GM19043 (cell line): ENCODE measurements around the gene PIGO.

Experiments
- ATAC-seq: cut with Tn5 transposase; IDR thresholded peaks from one replicate; pipeline ENCODE4 v1.9.1; 2021; ENCODE audit warnings: low read depth; ENCODE audit not compliant: unreplicated experiment

PIGO gene

GRCh38 chr9:35107297-35108290 lies 11.2 kb upstream of the PIGO start:
- ATAC-seq = no peak

- ATAC-seq = no peak
These were observed 9.9 kb upstream of the PIGO start for GRCh38 chr9:35106343-35106730.

- no peak for ATAC-seq
These were observed 9.4 kb upstream of the PIGO start for GRCh38 chr9:35105571-35106342.

- no peak for ATAC-seq
These were observed 8.7 kb upstream of the PIGO start for GRCh38 chr9:35105126-35105525.

GRCh38 chr9:35104586-35104985 lies 8.2 kb upstream of the PIGO start:
- ATAC-seq = no peak

- no peak for ATAC-seq
These were observed 7.3 kb upstream of the PIGO start for GRCh38 chr9:35103660-35104191.

GRCh38 chr9:35102769-35103659 lies 6.6 kb upstream of the PIGO start, which contains the start of gene STOML2:
Gene STOML2, minus strand, starts transcription at chr9:35103131. Its CDS starts 37 bp downstream, at chr9:35103094.
- ATAC-seq = peak; percentile 98

GRCh38 chr9:35102465-35102768 lies 6.0 kb upstream of the PIGO start:
- ATAC-seq = no peak

- ATAC-seq = no peak
These were observed 1.2 kb upstream of the PIGO start for GRCh38 chr9:35097573-35097972.

- no peak for ATAC-seq
These were observed 4.9 kb downstream of the PIGO start for GRCh38 chr9:35091536-35091935.

GRCh38 chr9:35089434-35089833 lies 7.0 kb downstream of the PIGO start:
- no peak for ATAC-seq

- no peak for ATAC-seq
These were observed 11.3 kb downstream of the PIGO start for GRCh38 chr9:35085078-35085477.

- peak; percentile 86 for ATAC-seq
These were observed 16.7 kb downstream of the PIGO start, which contains the start of gene FANCG for GRCh38 chr9:35079426-35080341. Gene FANCG, minus strand, starts transcription at chr9:35079942. Its CDS starts 418 bp downstream, at chr9:35079524.

- no peak for ATAC-seq
These were observed 17.4 kb downstream of the PIGO start for GRCh38 chr9:35079041-35079425.

- ATAC-seq = no peak
These were observed 18.3 kb downstream of the PIGO start for GRCh38 chr9:35078066-35078465.

GRCh38 chr9:35076848-35077247 lies 19.5 kb downstream of the PIGO start:
- ATAC-seq = no peak

GRCh38 chr9:35075358-35075757 lies 21.0 kb downstream of the PIGO start:
- ATAC-seq = no peak

GRCh38 chr9:35074791-35075190 lies 21.6 kb downstream of the PIGO start:
- ATAC-seq = no peak

GRCh38 chr9:35074141-35074540 lies 22.2 kb downstream of the PIGO start:
- no peak for ATAC-seq
